Esophagus squamous epithelium (tissue), 4 donors: ENCODE measurements around the gene KCNN3.

ENCODE experiments used
- CTCF ChIP-seq, 6 experiments: fragments of 450-650 bp in 4 of 6; fragments of 200-600 bp in 2 of 6; sonication (generic) in 2 of 6; IDR thresholded peaks; one replicate each; pipeline ENCODE4 v1.5.1; 2016 to 2019; ENCODE audit warnings: antibody characterized with exemption in 6 of 6, mild to moderate bottlenecking in 4 of 6, moderate library complexity in 4 of 6
- POLR2A ChIP-seq, 4 donors: fragments of 450-650 bp; IDR thresholded peaks; one replicate each; pipeline ENCODE4 v1.6.1; 2017; ENCODE audit warnings: antibody characterized with exemption in 4 of 4, mild to moderate bottlenecking in 4 of 4, moderate library complexity in 3 of 4

GRCh38 chr1:154733621-154734020 lies 136.5 kb downstream of the KCNN3 start:
- no peak for TF ChIP-seq CTCF (IDR thresholded peaks at IDR 0.05)
- TF ChIP-seq POLR2A (IDR thresholded peaks at IDR 0.05) = no peak
